WTC11 (cell line): ENCODE measurements around the gene RRP1. TPM values are rescaled to one million over a fixed set of nuclear protein-coding genes. Genes with fewer than 3 reads are reported as not detected.

Experiments
- ATAC-seq: fragments of 200-7000 bp; cut with Tn5 transposase; 2 replicates; pipeline ENCODE4 v1.10.0; 2021; ENCODE audit warnings: mild to moderate bottlenecking, moderate library complexity
- CTCF ChIA-PET: fragments of 300-600 bp; sonication (Branson Sonifier 250); formaldehyde crosslinking; loops from one replicate; lab custom pipeline; 2021; ENCODE audit warnings: antibody characterized with exemption; lab: Charles Lee
- POLR2A ChIA-PET: fragments of 350-600 bp; sonication (Branson Sonifier 250); formaldehyde crosslinking; loops from one replicate; lab custom pipeline; 2021; ENCODE audit warnings: antibody characterized with exemption; lab: Charles Lee
- DNase-seq: peaks from one replicate; pipeline ENCODE4 v3.0.0; 2021; ENCODE audit warnings: low spot score
- H3K27ac Mint-ChIP-seq: 2 replicates; pipeline ENCODE4 v1.8.0; 2021; ENCODE audit warnings: mixed read lengths
- H3K27me3 Mint-ChIP-seq: 2 replicates; pipeline ENCODE4 v1.8.0; 2021; ENCODE audit warnings: low read depth, mild to moderate bottlenecking, moderate library complexity, mixed read lengths
- H3K36me3 Mint-ChIP-seq: 2 replicates; pipeline ENCODE4 v1.8.0; 2021; ENCODE audit warnings: mixed read lengths
- H3K4me1 Mint-ChIP-seq: 2 replicates; pipeline ENCODE4 v1.8.0; 2022; ENCODE audit warnings: mixed read lengths
- H3K4me3 Mint-ChIP-seq: 2 replicates; pipeline ENCODE4 v1.8.0; 2021; ENCODE audit warnings: mild to moderate bottlenecking, moderate library complexity, mixed read lengths
- H3K9me3 Mint-ChIP-seq: 2 replicates; pipeline ENCODE4 v1.8.0; 2021; ENCODE audit warnings: mixed read lengths
- ATF6 ChIP-seq: sonication (generic); formaldehyde crosslinking; IDR thresholded peaks from 2 replicates; pipeline ENCODE4 v1.8.1; 2023; ENCODE audit warnings: mild to moderate bottlenecking, missing genetic modification reagents
- CTCF ChIP-seq: fragments of 200-600 bp; IDR thresholded peaks from 2 replicates; pipeline ENCODE4 v1.8.0; 2022; ENCODE audit warnings: antibody characterized with exemption
- ELF4 ChIP-seq: sonication (generic); formaldehyde crosslinking; IDR thresholded peaks from 2 replicates; pipeline ENCODE4 v1.8.1; 2022; ENCODE audit warnings: low read depth, mild to moderate bottlenecking, moderate library complexity, missing genetic modification reagents
- EMX1 ChIP-seq: fragments of 250-450 bp; sonication (Bioruptor Pico); IDR thresholded peaks from 2 replicates; pipeline ENCODE4 v1.8.0; 2021; ENCODE audit warnings: mild to moderate bottlenecking
- FOXJ3 ChIP-seq: sonication (generic); formaldehyde crosslinking; IDR thresholded peaks from 2 replicates; pipeline ENCODE4 v1.9.0; 2021; ENCODE audit warnings: missing genetic modification reagents, mild to moderate bottlenecking, borderline replicate concordance
- IRF2 ChIP-seq: sonication (generic); formaldehyde crosslinking; IDR thresholded peaks from 2 replicates; pipeline ENCODE4 v1.8.0; 2022; ENCODE audit warnings: low read depth, missing genetic modification reagents, borderline replicate concordance
- JAZF1 ChIP-seq: fragments of 250-450 bp; sonication (Bioruptor Pico); IDR thresholded peaks from 2 replicates; pipeline ENCODE4 v1.9.0; 2021; ENCODE audit warnings: moderate library complexity, mild to moderate bottlenecking, inconsistent platforms
- NFATC4 ChIP-seq: fragments of 250-450 bp; sonication (Bioruptor Pico); IDR thresholded peaks from 2 replicates; pipeline ENCODE4 v1.9.0; 2021; ENCODE audit warnings: mild to moderate bottlenecking
- NR3C1 ChIP-seq: sonication (generic); formaldehyde crosslinking; conservative IDR thresholded peaks from 2 replicates; pipeline ENCODE4 v1.8.1; 2023; ENCODE audit warnings: low read depth, mild to moderate bottlenecking, missing genetic modification reagents
- PREB ChIP-seq: sonication (generic); formaldehyde crosslinking; IDR thresholded peaks from 2 replicates; pipeline ENCODE4 v1.8.1; 2022; ENCODE audit warnings: mild to moderate bottlenecking, missing genetic modification reagents, moderate library complexity, borderline replicate concordance
- RORB ChIP-seq: fragments of 250-450 bp; sonication (Bioruptor Pico); IDR thresholded peaks from 2 replicates; pipeline ENCODE4 v1.9.0; 2021; ENCODE audit warnings: mild to moderate bottlenecking
- SMAD4 ChIP-seq: sonication (generic); formaldehyde crosslinking; IDR thresholded peaks from 2 replicates; pipeline ENCODE4 v1.8.0; 2022; ENCODE audit warnings: mild to moderate bottlenecking, missing genetic modification reagents
- STAT6 ChIP-seq: sonication (generic); formaldehyde crosslinking; conservative IDR thresholded peaks from 2 replicates; pipeline ENCODE4 v1.8.1; 2023; ENCODE audit warnings: mild to moderate bottlenecking, low read depth, missing genetic modification reagents, moderate library complexity
- TEAD4 ChIP-seq: sonication (generic); formaldehyde crosslinking; IDR thresholded peaks from 2 replicates; pipeline ENCODE4 v1.8.0; 2022; ENCODE audit warnings: mild to moderate bottlenecking, missing genetic modification reagents
- TP53 ChIP-seq: sonication (generic); formaldehyde crosslinking; IDR thresholded peaks from 2 replicates; pipeline ENCODE4 v1.8.1; 2023; ENCODE audit warnings: mild to moderate bottlenecking, missing genetic modification reagents
- USF2 ChIP-seq: sonication (generic); formaldehyde crosslinking; IDR thresholded peaks from 2 replicates; pipeline ENCODE4 v1.8.1; 2023; ENCODE audit warnings: mild to moderate bottlenecking, missing genetic modification reagents, moderate library complexity
- ZNF219 ChIP-seq: sonication (generic); formaldehyde crosslinking; IDR thresholded peaks from 2 replicates; pipeline ENCODE4 v1.8.0; 2023; ENCODE audit warnings: missing genetic modification reagents, mild to moderate bottlenecking, borderline replicate concordance
- ZNF281 ChIP-seq: sonication (generic); formaldehyde crosslinking; IDR thresholded peaks from 2 replicates; pipeline ENCODE4 v1.8.0; 2023; ENCODE audit warnings: mild to moderate bottlenecking, missing genetic modification reagents
- ZNF317 ChIP-seq: sonication (generic); formaldehyde crosslinking; IDR thresholded peaks from 2 replicates; pipeline ENCODE4 v1.8.1; 2023; ENCODE audit warnings: low read depth, mild to moderate bottlenecking, moderate library complexity, missing genetic modification reagents, borderline replicate concordance
- ZNF425 ChIP-seq: fragments of 250-450 bp; sonication (Bioruptor Pico); conservative IDR thresholded peaks from 2 replicates; pipeline ENCODE4 v1.9.0; 2021; ENCODE audit warnings: mild to moderate bottlenecking
- ZNF512 ChIP-seq: sonication (generic); formaldehyde crosslinking; IDR thresholded peaks from 2 replicates; pipeline ENCODE4 v1.8.1; 2022; ENCODE audit warnings: missing genetic modification reagents, borderline replicate concordance
- total RNA-seq: library from RNA; stranded (reverse); gene quantifications from 3 replicates; pipeline ENCODE4 v1.2.3, GENCODE V29; 2021

Gene RRP1
- total RNA-seq, 1 experiment from 2014 or later: 53.0 TPM

GRCh38 chr21:43775795-43776430 lies 13.5 kb upstream of the RRP1 start, which contains the start of gene CSTB:
Gene CSTB, minus strand, starts transcription at chr21:43776308. Its CDS starts 39 bp downstream, at chr21:43776269.
- CTCF ChIA-PET: no interaction called here
- Mint-ChIP-seq H3K27me3 (peaks cover 2% of the 10 kb centered on the region; the same call in 1 of the 2 replicates), H3K27ac (peak within 1 kb of the TSS; percentile 76), H3K4me1 (peaks cover 52% of the 10 kb centered on the region), H3K4me3 (peak within 1 kb of the TSS; percentile 92), H3K36me3 (peaks cover 13% of the 10 kb centered on the region), H3K9me3 (no peaks in the 10 kb centered on the region)
- peak; percentile 83 for DNase-seq
- POLR2A ChIA-PET: no interaction called here
- peak; percentile 68 for ATAC-seq
- TF ChIP-seq IRF2 (CRISPR knock-in tag): no peak
- peak; percentile 57; the same call in 1 of the 2 replicates for TF ChIP-seq ZNF317 (CRISPR knock-in tag)
- no peak for TF ChIP-seq JAZF1 (CRISPR knock-in tag)
- 0 out of 2 replicates have a peak, but pooled peaks have one; percentile 55 for TF ChIP-seq ELF4
- TF ChIP-seq ZNF512: no peak
- TF ChIP-seq RORB: no peak
- peak; percentile 61; the same call in 1 of the 2 replicates for TF ChIP-seq ZNF219 (CRISPR knock-in tag)
- TF ChIP-seq FOXJ3 (CRISPR knock-in tag): no peak
- no peak for TF ChIP-seq PREB (CRISPR knock-in tag)
- no peak for TF ChIP-seq NR3C1 (CRISPR knock-in tag)
- TF ChIP-seq ZNF425: no peak
- no peak for TF ChIP-seq CTCF
- TF ChIP-seq NFATC4: no peak
- TF ChIP-seq STAT6 (CRISPR knock-in tag): no peak
- peak; percentile 76; the same call in 1 of the 2 replicates for TF ChIP-seq TP53 (CRISPR knock-in tag)
- TF ChIP-seq SMAD4: peak; percentile 43; the same call in 1 of the 2 replicates
- TF ChIP-seq ATF6 (CRISPR knock-in tag): no peak
- no peak for TF ChIP-seq TEAD4 (CRISPR knock-in tag)
- TF ChIP-seq ZNF281 (CRISPR knock-in tag): no peak
- no peak for TF ChIP-seq EMX1 (CRISPR knock-in tag)
- TF ChIP-seq USF2 (CRISPR knock-in tag): peak; percentile 98
